Measurements from ENCODE around the gene NCKAP5.

Gene NCKAP5

GRCh38 chr2:133173224-133173623 is 395.0 kb downstream of the NCKAP5 start:
- no peak overlapping the region for H3K27ac ChIP-seq (replicated peaks)
- no peak overlapping the region for H3K4me3 ChIP-seq (replicated peaks; ENCODE audit: insufficient read depth, low read length)
- H3K27me3 ChIP-seq (ENCODE audit: insufficient read depth, poor library complexity, severe bottlenecking): no peaks in the 10 kb centered on the region
- TF ChIP-seq POLR2AphosphoS5 (IDR thresholded peaks at IDR 0.05; ENCODE audit: low read depth) (no peak), REST (IDR thresholded peaks at IDR 0.05; ENCODE audit: insufficient replicate concordance, low read depth) (no peak), SPI1 (IDR thresholded peaks at IDR 0.05; ENCODE audit: borderline replicate concordance, low read depth) (no peak), CTCF (IDR thresholded peaks at IDR 0.05; ENCODE audit: insufficient read depth, low read length) (no peak), GABPA (IDR thresholded peaks at IDR 0.05; ENCODE audit: low read depth) (no peak)
- no peak for DNase-seq (ENCODE audit: low read depth in 1 of 2, low spot score in 1 of 2)

DNA sequence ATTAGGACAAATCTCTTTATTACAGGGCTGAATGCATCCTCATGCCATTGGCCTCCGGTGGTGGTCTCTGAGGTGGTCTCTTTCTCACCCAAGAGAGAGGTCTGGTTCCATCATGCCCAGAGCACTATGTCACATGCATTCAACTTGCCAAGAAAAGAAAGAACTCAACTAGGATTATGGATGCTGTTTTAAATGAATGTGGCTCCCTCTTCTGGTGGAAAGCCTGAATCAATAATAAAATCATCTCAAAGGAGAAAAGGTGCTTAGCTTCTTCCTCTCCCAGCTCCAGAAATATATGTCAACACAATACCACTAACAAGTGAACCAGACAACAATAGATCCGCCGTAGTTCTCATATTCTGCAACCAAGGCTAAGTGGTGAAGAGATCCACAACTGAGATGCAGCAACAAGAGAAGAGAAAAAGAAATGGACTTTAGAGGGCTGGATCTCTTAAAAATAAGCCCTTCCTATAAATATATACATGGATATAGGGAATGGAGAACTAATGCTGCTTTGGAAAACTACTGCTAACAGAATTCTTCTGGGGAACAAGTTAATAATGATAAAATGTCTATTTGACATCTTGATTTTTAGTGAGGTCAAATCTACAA is 396.8 kb downstream of the NCKAP5 start:
- no peak overlapping the region for H3K4me3 ChIP-seq (replicated peaks; ENCODE audit: insufficient read depth, low read length)
- H3K27me3 ChIP-seq (ENCODE audit: insufficient read depth, poor library complexity, severe bottlenecking): no peaks in the 10 kb centered on the region
- DNase-seq (ENCODE audit: low read depth in 1 of 2, low spot score in 1 of 2): peak in 1 of 2 experiments; percentile 25
- TF ChIP-seq GABPA (IDR thresholded peaks at IDR 0.05; ENCODE audit: low read depth) (no peak), SPI1 (IDR thresholded peaks at IDR 0.05; ENCODE audit: borderline replicate concordance, low read depth) (no peak), CTCF (IDR thresholded peaks at IDR 0.05; ENCODE audit: insufficient read depth, low read length) (peak; percentile 30)
- no peak overlapping the region for H3K27ac ChIP-seq (replicated peaks)

GRCh38 chr2:133169274-133169912 is 398.9 kb downstream of the NCKAP5 start:
- H3K4me3 ChIP-seq (replicated peaks; ENCODE audit: insufficient read depth, low read length): no peak overlapping the region
- TF ChIP-seq GABPA (IDR thresholded peaks at IDR 0.05; ENCODE audit: low read depth): no peak
- no peak for TF ChIP-seq REST (IDR thresholded peaks at IDR 0.05; ENCODE audit: insufficient replicate concordance, low read depth)
- TF ChIP-seq POLR2AphosphoS5 (IDR thresholded peaks at IDR 0.05; ENCODE audit: low read depth): no peak
- TF ChIP-seq SPI1 (IDR thresholded peaks at IDR 0.05; ENCODE audit: borderline replicate concordance, low read depth): no peak
- no peak for TF ChIP-seq CTCF (IDR thresholded peaks at IDR 0.05; ENCODE audit: insufficient read depth, low read length)
- no peak for DNase-seq (ENCODE audit: low read depth in 1 of 2, low spot score in 1 of 2)
- H3K27me3 ChIP-seq (ENCODE audit: insufficient read depth, poor library complexity, severe bottlenecking): no peaks in the 10 kb centered on the region
- H3K27ac ChIP-seq (replicated peaks): no peak overlapping the region

Measured in HL-60 (cell line).